Panc1 (cell line): ENCODE data around the gene CEP85L.

Source experiments
- SIN3A ChIP-seq: IDR thresholded peaks from 2 replicates; pipeline ENCODE4 v1.6.1; 2012; ENCODE audit warnings: low read depth, mild to moderate bottlenecking, low read length, moderate library complexity, borderline replicate concordance; ENCODE audit not compliant: insufficient read depth
- TCF7L2 ChIP-seq: IDR thresholded peaks from 2 replicates; pipeline ENCODE4 v1.6.1; 2011; ENCODE audit warnings: mild to moderate bottlenecking, low read depth, low read length, inconsistent platforms
- TF ChIP-seq, protein P1 (sequence below): fragments of 450-650 bp; IDR thresholded peaks from 2 replicates; pipeline ENCODE4 v1.5.1; 2017; ENCODE audit warnings: mild to moderate bottlenecking
- TF ChIP-seq, protein P2 (sequence below), 2 experiments: IDR thresholded peaks; 2 replicates each; pipeline ENCODE4 v1.6.1; 2011 to 2012; ENCODE audit warnings: low read depth in 2 of 2, control low read depth in 1 of 2, low read length in 1 of 2, mild to moderate bottlenecking in 1 of 2, moderate library complexity in 1 of 2; ENCODE audit not compliant: insufficient read depth in 1 of 2

DNA sequence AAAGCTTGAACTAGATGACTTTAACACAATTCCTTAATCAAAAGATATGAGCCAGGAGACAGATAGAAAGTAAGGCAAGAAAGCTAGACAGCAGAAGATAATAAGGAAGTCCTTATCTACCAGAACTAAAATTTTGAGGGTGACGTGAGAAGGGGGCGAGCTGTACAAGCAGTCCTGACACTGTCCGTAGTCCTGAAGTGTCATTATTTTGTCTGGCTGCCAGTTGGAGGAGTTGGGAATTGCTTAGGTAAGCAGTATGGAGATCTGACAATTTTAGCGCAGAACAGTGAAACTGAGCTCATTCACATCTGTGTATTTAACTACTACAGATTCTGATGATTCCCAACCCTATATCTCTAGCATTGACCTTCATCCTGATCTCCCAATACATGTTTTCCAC lies 25.8 kb upstream of the CEP85L start:
- TF ChIP-seq, protein P1, sequence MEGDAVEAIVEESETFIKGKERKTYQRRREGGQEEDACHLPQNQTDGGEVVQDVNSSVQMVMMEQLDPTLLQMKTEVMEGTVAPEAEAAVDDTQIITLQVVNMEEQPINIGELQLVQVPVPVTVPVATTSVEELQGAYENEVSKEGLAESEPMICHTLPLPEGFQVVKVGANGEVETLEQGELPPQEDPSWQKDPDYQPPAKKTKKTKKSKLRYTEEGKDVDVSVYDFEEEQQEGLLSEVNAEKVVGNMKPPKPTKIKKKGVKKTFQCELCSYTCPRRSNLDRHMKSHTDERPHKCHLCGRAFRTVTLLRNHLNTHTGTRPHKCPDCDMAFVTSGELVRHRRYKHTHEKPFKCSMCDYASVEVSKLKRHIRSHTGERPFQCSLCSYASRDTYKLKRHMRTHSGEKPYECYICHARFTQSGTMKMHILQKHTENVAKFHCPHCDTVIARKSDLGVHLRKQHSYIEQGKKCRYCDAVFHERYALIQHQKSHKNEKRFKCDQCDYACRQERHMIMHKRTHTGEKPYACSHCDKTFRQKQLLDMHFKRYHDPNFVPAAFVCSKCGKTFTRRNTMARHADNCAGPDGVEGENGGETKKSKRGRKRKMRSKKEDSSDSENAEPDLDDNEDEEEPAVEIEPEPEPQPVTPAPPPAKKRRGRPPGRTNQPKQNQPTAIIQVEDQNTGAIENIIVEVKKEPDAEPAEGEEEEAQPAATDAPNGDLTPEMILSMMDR = no peak
- TF ChIP-seq SIN3A (no peak), TCF7L2 (no peak)
- TF ChIP-seq, protein P2, sequence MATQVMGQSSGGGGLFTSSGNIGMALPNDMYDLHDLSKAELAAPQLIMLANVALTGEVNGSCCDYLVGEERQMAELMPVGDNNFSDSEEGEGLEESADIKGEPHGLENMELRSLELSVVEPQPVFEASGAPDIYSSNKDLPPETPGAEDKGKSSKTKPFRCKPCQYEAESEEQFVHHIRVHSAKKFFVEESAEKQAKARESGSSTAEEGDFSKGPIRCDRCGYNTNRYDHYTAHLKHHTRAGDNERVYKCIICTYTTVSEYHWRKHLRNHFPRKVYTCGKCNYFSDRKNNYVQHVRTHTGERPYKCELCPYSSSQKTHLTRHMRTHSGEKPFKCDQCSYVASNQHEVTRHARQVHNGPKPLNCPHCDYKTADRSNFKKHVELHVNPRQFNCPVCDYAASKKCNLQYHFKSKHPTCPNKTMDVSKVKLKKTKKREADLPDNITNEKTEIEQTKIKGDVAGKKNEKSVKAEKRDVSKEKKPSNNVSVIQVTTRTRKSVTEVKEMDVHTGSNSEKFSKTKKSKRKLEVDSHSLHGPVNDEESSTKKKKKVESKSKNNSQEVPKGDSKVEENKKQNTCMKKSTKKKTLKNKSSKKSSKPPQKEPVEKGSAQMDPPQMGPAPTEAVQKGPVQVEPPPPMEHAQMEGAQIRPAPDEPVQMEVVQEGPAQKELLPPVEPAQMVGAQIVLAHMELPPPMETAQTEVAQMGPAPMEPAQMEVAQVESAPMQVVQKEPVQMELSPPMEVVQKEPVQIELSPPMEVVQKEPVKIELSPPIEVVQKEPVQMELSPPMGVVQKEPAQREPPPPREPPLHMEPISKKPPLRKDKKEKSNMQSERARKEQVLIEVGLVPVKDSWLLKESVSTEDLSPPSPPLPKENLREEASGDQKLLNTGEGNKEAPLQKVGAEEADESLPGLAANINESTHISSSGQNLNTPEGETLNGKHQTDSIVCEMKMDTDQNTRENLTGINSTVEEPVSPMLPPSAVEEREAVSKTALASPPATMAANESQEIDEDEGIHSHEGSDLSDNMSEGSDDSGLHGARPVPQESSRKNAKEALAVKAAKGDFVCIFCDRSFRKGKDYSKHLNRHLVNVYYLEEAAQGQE (IDR thresholded peaks at IDR 0.05; ENCODE audit: insufficient read depth in 1 of 2, low read depth in 2 of 2, low read length in 1 of 2) = peak; percentile 20 to 64; a peak in 2 of 4 replicates
